Measurements from ENCODE around the gene UBL4A. TPM values are rescaled to one million over a fixed set of nuclear protein-coding genes. Genes with fewer than 3 reads are reported as not detected.

Gene UBL4A
- polyA plus RNA-seq, 1 donor: 25.6 TPM

DNA sequence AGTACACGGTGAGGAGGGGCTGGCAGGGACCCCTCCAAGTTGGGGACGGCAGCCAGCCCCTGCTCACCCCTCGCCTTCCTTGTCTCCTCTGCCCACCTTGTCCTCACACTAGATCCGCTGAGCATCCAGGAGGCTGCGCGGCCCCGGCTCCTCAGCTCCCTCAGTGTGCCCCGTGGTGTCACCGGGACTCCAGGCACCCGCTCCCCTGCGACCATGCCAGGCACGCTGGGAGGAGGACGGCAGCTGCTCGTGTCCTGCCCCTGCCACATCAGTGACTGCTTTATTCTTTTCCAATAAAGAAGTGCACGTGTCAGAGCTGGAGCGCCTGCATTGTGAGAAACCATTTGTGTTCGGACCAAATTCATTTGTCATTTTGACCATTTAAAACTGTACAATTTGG lies 36.1 kb downstream of the UBL4A start:
- no peak for DNase-seq
- H3K27ac ChIP-seq (ENCODE audit: low read length): no peak overlapping the region
- WGBS (ENCODE audit: insufficient coverage, low lambda C conversion rate): no CpG with 5 or more reads among the region's 17 CpGs
- no peaks in the 10 kb centered on the region for H3K4me1 ChIP-seq (ENCODE audit: control insufficient read depth, insufficient read depth, low read length)
- H3K36me3 ChIP-seq (ENCODE audit: control insufficient read depth, insufficient read depth, low read length): peaks cover 28% of the 10 kb centered on the region
- H3K9me3 ChIP-seq (ENCODE audit: control insufficient read depth, low read depth, low read length): no peaks in the 10 kb centered on the region
- H3K4me3 ChIP-seq (ENCODE audit: low read length): no peak overlapping the region
- no peaks in the 10 kb centered on the region for H3K27me3 ChIP-seq (ENCODE audit: control insufficient read depth, insufficient read depth, low read length)

- H3K36me3 ChIP-seq (ENCODE audit: control insufficient read depth, insufficient read depth, low read length): peaks cover 28% of the 10 kb centered on the region
- H3K27ac ChIP-seq (ENCODE audit: low read length): no peak overlapping the region
- H3K9me3 ChIP-seq (ENCODE audit: control insufficient read depth, low read depth, low read length): no peaks in the 10 kb centered on the region
- DNase-seq: no peak
- H3K27me3 ChIP-seq (ENCODE audit: control insufficient read depth, insufficient read depth, low read length): no peaks in the 10 kb centered on the region
- no peak overlapping the region for H3K4me3 ChIP-seq (ENCODE audit: low read length)
- WGBS (ENCODE audit: insufficient coverage, low lambda C conversion rate): no CpG with 5 or more reads among the region's 18 CpGs
- H3K4me1 ChIP-seq (ENCODE audit: control insufficient read depth, insufficient read depth, low read length): no peaks in the 10 kb centered on the region
These were observed 36.8 kb downstream of the UBL4A start for GRCh38 chrX:154449618-154450017.

DNA sequence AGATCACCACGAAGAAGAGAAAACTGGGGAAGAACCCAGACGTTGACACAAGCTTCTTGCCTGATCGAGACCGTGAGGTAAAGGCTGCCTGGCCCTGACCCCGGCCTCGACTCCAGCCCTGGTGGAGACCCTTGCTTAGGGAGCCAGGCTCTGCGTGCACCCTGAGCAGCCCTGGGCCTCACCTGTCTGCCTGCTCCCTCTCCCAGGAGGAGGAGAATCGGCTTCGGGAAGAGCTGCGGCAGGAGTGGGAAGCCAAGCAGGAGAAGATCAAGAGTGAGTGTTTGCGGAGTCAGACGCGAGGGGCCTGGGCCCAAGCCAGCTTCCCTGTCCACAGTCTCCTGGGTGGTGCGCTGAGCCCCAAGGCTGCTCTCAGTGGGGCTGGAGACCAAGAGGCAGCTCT lies 37.9 kb downstream of the UBL4A start:
- no peaks in the 10 kb centered on the region for H3K27me3 ChIP-seq (ENCODE audit: control insufficient read depth, insufficient read depth, low read length)
- no CpG with 5 or more reads among the region's 14 CpGs for WGBS (ENCODE audit: insufficient coverage, low lambda C conversion rate)
- H3K27ac ChIP-seq (ENCODE audit: low read length): no peak overlapping the region
- no peak for DNase-seq
- H3K4me1 ChIP-seq (ENCODE audit: control insufficient read depth, insufficient read depth, low read length): peaks cover 3% of the 10 kb centered on the region
- no peak overlapping the region for H3K4me3 ChIP-seq (ENCODE audit: low read length)
- peaks cover 28% of the 10 kb centered on the region for H3K36me3 ChIP-seq (ENCODE audit: control insufficient read depth, insufficient read depth, low read length)
- H3K9me3 ChIP-seq (ENCODE audit: control insufficient read depth, low read depth, low read length): no peaks in the 10 kb centered on the region

DNA sequence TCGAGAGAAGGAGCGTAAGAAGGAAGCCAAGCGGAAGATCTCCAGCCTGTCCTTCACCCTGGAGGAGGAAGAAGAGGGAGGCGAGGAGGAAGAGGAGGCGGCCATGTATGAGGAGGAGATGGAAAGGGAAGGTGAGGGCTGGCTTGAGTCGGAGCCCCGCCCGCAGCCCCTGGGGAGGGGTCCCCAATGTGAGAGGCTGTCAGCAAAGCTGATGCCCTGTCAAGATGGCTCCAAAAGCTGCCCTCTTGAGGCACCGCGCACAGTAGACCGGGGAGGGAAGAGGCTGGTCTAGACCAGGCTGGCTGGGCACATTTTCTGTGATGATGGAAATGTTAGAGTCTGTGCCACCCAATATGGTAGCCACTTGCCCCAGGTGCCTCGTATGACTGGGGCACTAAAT lies 40.0 kb downstream of the UBL4A start:
- Histone ChIP-seq H3K4me3 (ENCODE audit: low read length) (no peak overlapping the region), H3K27ac (ENCODE audit: low read length) (no peak overlapping the region), H3K9me3 (ENCODE audit: control insufficient read depth, low read depth, low read length) (no peaks in the 10 kb centered on the region), H3K27me3 (ENCODE audit: control insufficient read depth, insufficient read depth, low read length) (no peaks in the 10 kb centered on the region), H3K36me3 (ENCODE audit: control insufficient read depth, insufficient read depth, low read length) (peaks cover 41% of the 10 kb centered on the region), H3K4me1 (ENCODE audit: control insufficient read depth, insufficient read depth, low read length) (peaks cover 4% of the 10 kb centered on the region)
- no CpG with 5 or more reads among the region's 12 CpGs for WGBS (ENCODE audit: insufficient coverage, low lambda C conversion rate)
- DNase-seq: no peak

DNA sequence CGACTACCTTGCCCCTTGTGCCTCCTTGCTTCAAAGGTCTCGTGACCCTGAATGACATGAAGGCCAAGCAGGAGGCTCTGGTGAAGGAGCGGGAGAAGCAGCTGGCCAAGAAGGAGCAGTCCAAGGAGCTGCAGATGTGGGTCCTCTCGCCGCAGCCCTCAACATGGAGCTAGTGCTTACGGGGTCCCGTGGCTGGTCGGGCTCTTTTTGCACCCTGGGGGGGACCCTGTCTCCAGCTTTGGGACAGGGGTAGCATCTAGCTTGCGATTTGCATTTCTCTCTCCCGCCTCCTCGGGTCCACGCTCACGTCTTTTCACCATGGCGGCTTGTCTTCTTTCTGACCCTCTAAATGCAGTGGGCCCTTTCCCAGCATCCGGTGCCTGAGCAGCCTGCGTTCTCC lies 40.6 kb downstream of the UBL4A start:
- Histone ChIP-seq H3K4me1 (ENCODE audit: control insufficient read depth, insufficient read depth, low read length) (peaks cover 4% of the 10 kb centered on the region), H3K9me3 (ENCODE audit: control insufficient read depth, low read depth, low read length) (no peaks in the 10 kb centered on the region), H3K36me3 (ENCODE audit: control insufficient read depth, insufficient read depth, low read length) (peaks cover 42% of the 10 kb centered on the region), H3K27ac (ENCODE audit: low read length) (no peak overlapping the region), H3K4me3 (ENCODE audit: low read length) (no peak overlapping the region), H3K27me3 (ENCODE audit: control insufficient read depth, insufficient read depth, low read length) (no peaks in the 10 kb centered on the region)
- no peak for DNase-seq
- WGBS (ENCODE audit: insufficient coverage, low lambda C conversion rate): no CpG with 5 or more reads among the region's 16 CpGs

DNA sequence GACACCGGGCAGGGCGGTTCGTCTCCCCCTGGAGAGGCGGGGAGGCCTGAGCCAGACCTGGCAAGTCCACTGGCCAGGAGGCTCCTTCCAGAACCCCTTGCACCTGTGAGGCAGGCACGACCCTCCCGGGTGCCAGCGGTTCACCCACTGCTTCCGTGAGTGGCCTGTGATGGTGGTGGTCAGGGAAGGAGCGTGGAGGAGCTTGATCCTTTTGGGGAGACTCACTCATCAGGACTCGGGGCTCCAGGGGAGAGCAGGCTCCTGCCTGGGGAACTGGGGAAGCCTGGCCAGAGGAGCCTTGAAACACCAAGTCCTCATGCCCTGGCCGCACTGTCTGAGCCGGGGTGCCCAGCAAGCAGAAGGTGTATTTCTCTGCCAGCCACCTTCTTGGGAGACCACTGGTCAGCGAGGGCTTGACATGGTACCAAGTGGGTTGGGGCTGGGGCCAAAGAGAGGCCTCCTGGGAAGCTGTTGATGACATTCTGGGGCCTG lies 41.6 kb downstream of the UBL4A start:
- no peaks in the 10 kb centered on the region for H3K9me3 ChIP-seq (ENCODE audit: control insufficient read depth, low read depth, low read length)
- no peaks in the 10 kb centered on the region for H3K27me3 ChIP-seq (ENCODE audit: control insufficient read depth, insufficient read depth, low read length)
- peak overlapping the region; percentile 53 for H3K27ac ChIP-seq (ENCODE audit: low read length)
- no CpG with 5 or more reads among the region's 13 CpGs for WGBS (ENCODE audit: insufficient coverage, low lambda C conversion rate)
- H3K36me3 ChIP-seq (ENCODE audit: control insufficient read depth, insufficient read depth, low read length): peaks cover 44% of the 10 kb centered on the region
- no peak for DNase-seq
- H3K4me1 ChIP-seq (ENCODE audit: control insufficient read depth, insufficient read depth, low read length): peaks cover 4% of the 10 kb centered on the region
- H3K4me3 ChIP-seq (ENCODE audit: low read length): peak overlapping the region; percentile 62

- Histone ChIP-seq H3K4me3 (ENCODE audit: low read length) (peak within 1 kb of the TSS; percentile 62), H3K9me3 (ENCODE audit: control insufficient read depth, low read depth, low read length) (no peaks in the 10 kb centered on the region), H3K4me1 (ENCODE audit: control insufficient read depth, insufficient read depth, low read length) (peaks cover 4% of the 10 kb centered on the region), H3K27ac (ENCODE audit: low read length) (peak within 1 kb of the TSS; percentile 70), H3K36me3 (ENCODE audit: control insufficient read depth, insufficient read depth, low read length) (peaks cover 42% of the 10 kb centered on the region), H3K27me3 (ENCODE audit: control insufficient read depth, insufficient read depth, low read length) (no peaks in the 10 kb centered on the region)
- no CpG with 5 or more reads among the region's 94 CpGs for WGBS (ENCODE audit: insufficient coverage, low lambda C conversion rate)
- DNase-seq: peak; percentile 59 to 79
These were observed 42.2 kb downstream of the UBL4A start, which contains the start of gene FAM50A for GRCh38 chrX:154443992-154444754. FAM50A (plus strand) TSS chrX:154444141; CDS start chrX:154444236, 95 bp downstream.

DNA sequence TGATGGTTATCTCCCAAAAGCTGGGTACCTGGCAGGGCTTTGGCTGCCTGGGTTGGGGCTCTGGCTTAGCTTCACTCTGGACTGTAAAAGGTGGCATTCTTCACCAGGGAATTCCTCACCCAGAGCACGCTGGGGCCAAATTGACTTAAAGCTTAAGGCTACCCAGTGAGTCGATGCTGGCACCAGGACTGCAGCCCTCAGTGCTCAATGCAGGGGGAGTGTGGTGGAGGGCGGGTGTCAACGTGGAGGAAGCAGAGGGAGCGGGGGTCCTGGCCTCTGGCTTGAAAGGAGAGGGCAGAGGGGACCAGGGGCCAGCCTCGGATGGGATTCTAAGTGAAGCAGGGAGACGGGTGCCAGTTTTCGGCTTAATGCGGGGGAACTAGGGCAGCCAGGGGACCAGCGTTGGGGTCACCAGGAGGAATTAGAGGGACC lies 42.9 kb downstream of the UBL4A start:
- Histone ChIP-seq H3K27me3 (ENCODE audit: control insufficient read depth, insufficient read depth, low read length) (no peaks in the 10 kb centered on the region), H3K4me3 (ENCODE audit: low read length) (peak overlapping the region; percentile 40), H3K36me3 (ENCODE audit: control insufficient read depth, insufficient read depth, low read length) (peaks cover 42% of the 10 kb centered on the region), H3K9me3 (ENCODE audit: control insufficient read depth, low read depth, low read length) (no peaks in the 10 kb centered on the region), H3K4me1 (ENCODE audit: control insufficient read depth, insufficient read depth, low read length) (peaks cover 4% of the 10 kb centered on the region), H3K27ac (ENCODE audit: low read length) (peak overlapping the region; percentile 70)
- no peak for DNase-seq
- no CpG with 5 or more reads among the region's 10 CpGs for WGBS (ENCODE audit: insufficient coverage, low lambda C conversion rate)

DNA sequence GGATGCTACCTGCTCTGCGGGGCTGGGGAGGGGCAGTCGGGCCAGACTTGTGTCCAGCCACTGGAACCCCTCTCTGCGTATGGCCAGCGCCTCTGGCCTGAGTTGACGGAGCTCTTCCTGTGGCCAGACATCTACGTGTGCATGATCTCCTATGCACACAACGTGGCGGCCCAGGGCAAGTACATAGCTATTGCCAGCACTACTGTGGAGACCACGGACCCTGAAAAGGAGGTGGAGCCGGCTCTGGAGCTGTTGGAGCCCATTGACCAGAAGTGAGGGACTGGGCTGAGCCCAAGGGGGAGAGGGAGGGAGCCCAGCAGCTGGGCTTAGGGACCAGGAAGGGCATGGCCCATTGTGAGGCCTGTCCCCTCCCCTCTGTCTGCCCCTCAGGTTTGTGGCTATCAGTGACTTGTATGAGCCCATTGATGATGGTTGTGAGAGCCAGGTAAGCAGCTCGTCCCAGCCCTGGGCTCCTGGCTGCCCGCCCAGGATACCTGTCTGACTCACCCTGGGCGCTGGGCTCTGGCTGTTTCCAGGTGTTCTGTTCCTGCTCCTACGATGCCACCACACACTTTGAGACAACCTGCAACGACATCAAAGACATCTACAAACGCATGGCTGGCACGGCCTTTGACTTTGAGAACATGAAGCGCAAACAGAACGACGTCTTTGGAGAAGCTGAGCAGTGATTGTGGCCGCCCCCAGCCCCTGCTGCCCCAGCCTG lies 44.3 kb downstream of the UBL4A start:
- Histone ChIP-seq H3K27ac (ENCODE audit: low read length) (no peak overlapping the region), H3K4me3 (ENCODE audit: low read length) (no peak overlapping the region), H3K36me3 (ENCODE audit: control insufficient read depth, insufficient read depth, low read length) (peaks cover 40% of the 10 kb centered on the region), H3K4me1 (ENCODE audit: control insufficient read depth, insufficient read depth, low read length) (peaks cover 10% of the 10 kb centered on the region), H3K27me3 (ENCODE audit: control insufficient read depth, insufficient read depth, low read length) (no peaks in the 10 kb centered on the region), H3K9me3 (ENCODE audit: control insufficient read depth, low read depth, low read length) (no peaks in the 10 kb centered on the region)
- no peak for DNase-seq
- no CpG with 5 or more reads among the region's 21 CpGs for WGBS (ENCODE audit: insufficient coverage, low lambda C conversion rate)

DNA sequence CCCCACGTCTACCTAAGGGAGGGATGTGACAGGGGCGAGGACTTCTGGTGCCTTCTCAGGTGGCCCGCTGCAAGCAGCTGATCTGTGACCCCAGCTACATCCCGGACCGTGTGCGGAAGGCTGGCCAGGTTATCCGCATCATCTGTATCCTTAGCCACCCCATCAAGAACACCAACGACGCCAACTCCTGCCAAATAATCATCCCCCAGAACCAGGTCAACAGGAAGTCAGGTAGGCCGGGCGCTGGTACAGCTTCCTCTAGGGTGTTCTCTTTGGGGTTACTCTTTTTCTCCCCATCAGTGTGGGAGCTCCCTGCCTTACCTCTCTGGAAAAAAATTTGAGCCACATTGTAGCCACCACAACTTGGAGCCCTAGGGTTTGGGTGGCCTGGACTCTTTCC lies 44.9 kb downstream of the UBL4A start:
- DNase-seq: no peak
- no CpG with 5 or more reads among the region's 11 CpGs for WGBS (ENCODE audit: insufficient coverage, low lambda C conversion rate)
- H3K27ac ChIP-seq (ENCODE audit: low read length): no peak overlapping the region
- H3K36me3 ChIP-seq (ENCODE audit: control insufficient read depth, insufficient read depth, low read length): peaks cover 35% of the 10 kb centered on the region
- H3K27me3 ChIP-seq (ENCODE audit: control insufficient read depth, insufficient read depth, low read length): no peaks in the 10 kb centered on the region
- H3K9me3 ChIP-seq (ENCODE audit: control insufficient read depth, low read depth, low read length): no peaks in the 10 kb centered on the region
- H3K4me1 ChIP-seq (ENCODE audit: control insufficient read depth, insufficient read depth, low read length): peaks cover 10% of the 10 kb centered on the region
- no peak overlapping the region for H3K4me3 ChIP-seq (ENCODE audit: low read length)

Measured in large intestine (tissue), 3 donors.